ENCODE measurements around the gene LOXL1.

DNA sequence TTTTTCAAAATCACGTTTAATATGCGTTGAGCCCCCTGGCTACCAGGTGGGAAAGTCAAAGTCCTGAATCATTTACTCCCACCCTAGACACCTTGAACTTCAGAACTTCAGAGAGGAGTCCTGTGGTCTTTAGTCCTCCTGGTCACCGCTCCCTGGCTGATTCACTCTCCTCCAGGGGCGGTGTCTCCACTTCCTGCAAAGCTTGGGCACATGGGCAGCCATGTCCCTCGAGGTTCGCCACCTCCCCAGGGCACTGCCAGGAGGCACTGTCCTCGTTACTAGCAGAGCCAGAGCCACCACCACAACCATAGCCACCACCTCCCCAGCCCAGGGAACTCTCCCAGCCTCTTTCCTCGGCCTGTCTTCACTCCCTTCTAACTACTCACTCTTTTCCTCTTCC lies 31.0 kb downstream of the LOXL1 start:
- TF ChIP-seq RXRA (IDR thresholded peaks at IDR 0.05) (no peak), RAD21 (IDR thresholded peaks at IDR 0.05) (no peak), TAF1 (conservative IDR thresholded peaks at IDR 0.05) (no peak), EGR1 (IDR thresholded peaks at IDR 0.05; ENCODE audit: low read depth in 2 of 2) (no peak), SP1 (IDR thresholded peaks at IDR 0.05) (no peak), JUND (IDR thresholded peaks at IDR 0.05) (no peak), GABPA (IDR thresholded peaks at IDR 0.05 in 1 of 2, conservative IDR thresholded peaks at IDR 0.05 in 1 of 2) (no peak), NR2F2 (IDR thresholded peaks at IDR 0.05) (no peak), FOXA2 (IDR thresholded peaks at IDR 0.05) (no peak), YY1 (IDR thresholded peaks at IDR 0.05) (no peak), HNF4G (IDR thresholded peaks at IDR 0.05) (no peak)
- TF ChIP-seq, protein P1, sequence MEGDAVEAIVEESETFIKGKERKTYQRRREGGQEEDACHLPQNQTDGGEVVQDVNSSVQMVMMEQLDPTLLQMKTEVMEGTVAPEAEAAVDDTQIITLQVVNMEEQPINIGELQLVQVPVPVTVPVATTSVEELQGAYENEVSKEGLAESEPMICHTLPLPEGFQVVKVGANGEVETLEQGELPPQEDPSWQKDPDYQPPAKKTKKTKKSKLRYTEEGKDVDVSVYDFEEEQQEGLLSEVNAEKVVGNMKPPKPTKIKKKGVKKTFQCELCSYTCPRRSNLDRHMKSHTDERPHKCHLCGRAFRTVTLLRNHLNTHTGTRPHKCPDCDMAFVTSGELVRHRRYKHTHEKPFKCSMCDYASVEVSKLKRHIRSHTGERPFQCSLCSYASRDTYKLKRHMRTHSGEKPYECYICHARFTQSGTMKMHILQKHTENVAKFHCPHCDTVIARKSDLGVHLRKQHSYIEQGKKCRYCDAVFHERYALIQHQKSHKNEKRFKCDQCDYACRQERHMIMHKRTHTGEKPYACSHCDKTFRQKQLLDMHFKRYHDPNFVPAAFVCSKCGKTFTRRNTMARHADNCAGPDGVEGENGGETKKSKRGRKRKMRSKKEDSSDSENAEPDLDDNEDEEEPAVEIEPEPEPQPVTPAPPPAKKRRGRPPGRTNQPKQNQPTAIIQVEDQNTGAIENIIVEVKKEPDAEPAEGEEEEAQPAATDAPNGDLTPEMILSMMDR (IDR thresholded peaks at IDR 0.05; ENCODE audit: low read depth, low read length, missing input control): no peak
- TF ChIP-seq, protein P2, sequence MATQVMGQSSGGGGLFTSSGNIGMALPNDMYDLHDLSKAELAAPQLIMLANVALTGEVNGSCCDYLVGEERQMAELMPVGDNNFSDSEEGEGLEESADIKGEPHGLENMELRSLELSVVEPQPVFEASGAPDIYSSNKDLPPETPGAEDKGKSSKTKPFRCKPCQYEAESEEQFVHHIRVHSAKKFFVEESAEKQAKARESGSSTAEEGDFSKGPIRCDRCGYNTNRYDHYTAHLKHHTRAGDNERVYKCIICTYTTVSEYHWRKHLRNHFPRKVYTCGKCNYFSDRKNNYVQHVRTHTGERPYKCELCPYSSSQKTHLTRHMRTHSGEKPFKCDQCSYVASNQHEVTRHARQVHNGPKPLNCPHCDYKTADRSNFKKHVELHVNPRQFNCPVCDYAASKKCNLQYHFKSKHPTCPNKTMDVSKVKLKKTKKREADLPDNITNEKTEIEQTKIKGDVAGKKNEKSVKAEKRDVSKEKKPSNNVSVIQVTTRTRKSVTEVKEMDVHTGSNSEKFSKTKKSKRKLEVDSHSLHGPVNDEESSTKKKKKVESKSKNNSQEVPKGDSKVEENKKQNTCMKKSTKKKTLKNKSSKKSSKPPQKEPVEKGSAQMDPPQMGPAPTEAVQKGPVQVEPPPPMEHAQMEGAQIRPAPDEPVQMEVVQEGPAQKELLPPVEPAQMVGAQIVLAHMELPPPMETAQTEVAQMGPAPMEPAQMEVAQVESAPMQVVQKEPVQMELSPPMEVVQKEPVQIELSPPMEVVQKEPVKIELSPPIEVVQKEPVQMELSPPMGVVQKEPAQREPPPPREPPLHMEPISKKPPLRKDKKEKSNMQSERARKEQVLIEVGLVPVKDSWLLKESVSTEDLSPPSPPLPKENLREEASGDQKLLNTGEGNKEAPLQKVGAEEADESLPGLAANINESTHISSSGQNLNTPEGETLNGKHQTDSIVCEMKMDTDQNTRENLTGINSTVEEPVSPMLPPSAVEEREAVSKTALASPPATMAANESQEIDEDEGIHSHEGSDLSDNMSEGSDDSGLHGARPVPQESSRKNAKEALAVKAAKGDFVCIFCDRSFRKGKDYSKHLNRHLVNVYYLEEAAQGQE (IDR thresholded peaks at IDR 0.05): no peak
- TF ChIP-seq, protein P3, sequence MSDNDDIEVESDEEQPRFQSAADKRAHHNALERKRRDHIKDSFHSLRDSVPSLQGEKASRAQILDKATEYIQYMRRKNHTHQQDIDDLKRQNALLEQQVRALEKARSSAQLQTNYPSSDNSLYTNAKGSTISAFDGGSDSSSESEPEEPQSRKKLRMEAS (IDR thresholded peaks at IDR 0.05): no peak

Data from liver (tissue), 3 donors.